ENCODE data around the gene OR7C1.

The OR7C1 gene

DNA sequence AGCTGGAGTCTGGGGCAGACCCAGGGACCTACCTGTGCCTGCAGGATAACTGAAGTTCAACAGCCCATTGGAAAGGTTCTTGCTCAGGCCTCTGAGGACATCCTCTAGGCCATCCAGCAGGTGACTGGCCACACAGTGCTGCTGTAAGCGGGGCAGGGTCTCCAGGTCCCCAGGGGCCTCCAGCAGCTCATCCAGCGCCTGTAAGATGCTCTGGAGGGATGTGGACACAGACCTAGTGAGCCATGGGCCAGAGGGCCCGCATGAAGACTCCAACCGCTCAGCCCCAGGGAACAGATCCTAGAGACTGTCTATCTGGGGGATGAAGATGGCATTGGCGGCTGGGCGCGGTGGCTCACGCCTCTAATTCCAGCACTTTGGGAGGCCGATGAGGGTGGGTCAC lies 70.6 kb downstream of the OR7C1 start:
- no peak for DNase-seq

DNA sequence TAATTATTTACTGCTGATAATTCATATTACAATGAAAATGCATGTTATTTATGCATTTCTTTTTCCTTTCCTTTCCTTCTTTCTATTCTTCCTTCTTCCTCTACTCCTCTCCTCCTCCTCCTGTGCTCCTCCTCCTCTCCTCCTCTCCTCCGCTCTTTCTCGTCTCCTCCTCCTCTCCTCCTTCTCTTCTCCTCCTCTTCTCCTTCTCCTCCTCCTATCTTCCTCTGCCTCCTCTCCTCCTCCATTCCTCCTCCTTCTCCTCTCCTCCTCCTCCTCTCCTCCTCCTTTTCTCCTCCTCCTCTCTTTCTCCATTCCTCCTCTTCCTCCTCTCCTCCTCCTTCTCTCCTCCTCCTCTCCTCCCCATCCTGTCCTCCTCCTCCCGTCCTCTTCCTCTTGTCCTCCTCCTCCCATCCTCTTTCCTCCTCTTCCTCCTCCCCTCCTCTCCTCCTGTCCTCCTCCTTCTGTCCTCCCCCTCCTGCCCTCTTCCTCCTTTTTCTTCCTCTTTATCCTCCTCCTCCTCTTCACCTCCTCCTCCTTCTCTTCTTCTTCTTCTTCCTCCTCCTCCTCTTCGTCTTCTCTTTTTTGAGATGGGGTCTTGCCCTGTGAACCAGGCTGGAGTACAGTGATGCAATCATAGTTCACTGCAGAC lies 71.4 kb downstream of the OR7C1 start:
- DNase-seq: no peak

DNA sequence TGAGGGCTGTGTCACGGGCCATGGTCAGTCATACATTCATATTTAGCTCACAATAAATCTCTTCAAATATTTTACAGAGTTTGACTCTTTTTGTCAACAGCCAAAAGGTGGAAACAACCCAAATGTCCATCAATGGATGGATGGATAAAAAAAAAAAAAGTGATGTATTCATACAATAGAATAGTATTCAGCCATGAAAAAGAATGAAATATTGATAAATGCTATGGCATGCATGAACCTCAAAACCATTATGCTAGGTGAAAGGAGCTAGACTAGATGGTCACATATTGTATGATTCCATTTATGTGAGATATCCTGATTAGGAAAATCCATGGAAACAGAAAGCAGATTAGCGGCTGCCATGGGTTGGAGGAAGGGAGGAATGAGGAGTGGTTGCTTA lies 72.9 kb downstream of the OR7C1 start:
- no peak for DNase-seq

DNA sequence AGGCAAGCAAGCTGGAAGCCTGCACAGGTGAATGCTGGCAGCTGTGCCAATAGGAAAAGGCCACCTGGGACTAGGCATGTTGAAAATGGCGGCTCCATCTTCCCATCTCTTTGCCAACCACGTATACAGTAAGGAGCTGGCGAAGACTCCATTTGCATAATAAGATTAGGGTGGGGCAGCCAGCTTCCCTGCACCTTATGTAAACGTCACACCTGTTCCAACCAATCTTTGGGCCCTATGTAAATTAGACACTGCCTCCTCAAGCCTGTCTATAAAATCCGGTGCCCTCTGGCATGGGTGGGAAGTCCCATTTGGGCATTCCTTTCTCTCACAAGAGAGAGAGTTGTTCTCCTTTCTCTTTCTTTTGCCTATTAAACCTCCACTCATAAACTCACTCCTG lies 73.4 kb downstream of the OR7C1 start:
- no peak for DNase-seq

DNA sequence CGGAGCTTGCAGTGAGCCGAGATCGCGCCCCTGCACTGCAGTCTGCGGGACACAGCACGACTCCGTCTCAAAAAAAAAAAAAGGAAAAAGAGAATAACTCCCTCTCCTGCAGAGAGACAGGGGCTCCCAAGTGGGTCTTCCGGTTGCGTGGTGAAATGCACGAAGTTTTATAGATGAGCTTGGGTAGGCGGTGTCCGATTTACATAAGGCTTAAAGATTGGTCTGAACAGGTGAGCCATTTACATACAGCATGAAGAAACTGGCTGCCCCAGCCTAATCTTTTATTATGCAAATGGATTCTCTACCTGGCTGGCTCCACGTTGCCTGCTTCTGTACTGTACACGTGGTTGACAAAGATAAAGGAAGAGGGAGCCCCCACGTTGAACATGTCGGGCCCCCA lies 76.2 kb downstream of the OR7C1 start:
- DNase-seq: no peak

DNA sequence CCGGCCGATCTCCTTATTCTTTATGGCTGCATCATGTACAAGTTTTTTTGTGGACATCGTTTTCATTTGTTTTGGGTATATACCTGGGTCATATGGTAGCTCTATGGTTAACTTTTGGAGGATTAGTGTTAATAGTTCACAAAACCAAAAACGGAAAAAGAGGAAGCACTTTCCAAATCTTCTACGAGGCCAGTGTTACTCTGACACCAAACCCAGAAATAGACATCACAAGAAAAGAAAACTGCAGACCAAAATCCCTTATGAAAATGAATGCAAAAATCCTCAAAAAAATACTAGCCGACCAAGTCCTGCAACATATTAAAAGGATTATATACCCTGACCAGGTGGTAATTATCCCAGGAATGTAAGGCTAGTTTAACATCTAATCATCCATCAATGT lies 86.4 kb downstream of the OR7C1 start:
- DNase-seq: no peak
